Astrocyte of the spinal cord (primary cell): ENCODE data around the gene ARHGAP26.

Experiments
- DNase-seq: peaks from one replicate; pipeline ENCODE4 v3.0.0; 2011; ENCODE audit warnings: low read depth, low spot score
- H3K4me3 ChIP-seq: 2 replicates; pipeline ENCODE4 v1.5.1; 2011; ENCODE audit warnings: low read depth, mild to moderate bottlenecking, low read length, moderate library complexity
- CTCF ChIP-seq: IDR thresholded peaks from 2 replicates; pipeline ENCODE4 v1.5.1; 2012; ENCODE audit warnings: low read depth, mild to moderate bottlenecking, low read length, inconsistent platforms
- in situ Hi-C: cut with HindIII; loops from 2 replicates; pipeline ENCODE4 v1.10.0; 2017; ENCODE audit warnings: low sequenced_read_pairs

ARHGAP26 gene

DNA sequence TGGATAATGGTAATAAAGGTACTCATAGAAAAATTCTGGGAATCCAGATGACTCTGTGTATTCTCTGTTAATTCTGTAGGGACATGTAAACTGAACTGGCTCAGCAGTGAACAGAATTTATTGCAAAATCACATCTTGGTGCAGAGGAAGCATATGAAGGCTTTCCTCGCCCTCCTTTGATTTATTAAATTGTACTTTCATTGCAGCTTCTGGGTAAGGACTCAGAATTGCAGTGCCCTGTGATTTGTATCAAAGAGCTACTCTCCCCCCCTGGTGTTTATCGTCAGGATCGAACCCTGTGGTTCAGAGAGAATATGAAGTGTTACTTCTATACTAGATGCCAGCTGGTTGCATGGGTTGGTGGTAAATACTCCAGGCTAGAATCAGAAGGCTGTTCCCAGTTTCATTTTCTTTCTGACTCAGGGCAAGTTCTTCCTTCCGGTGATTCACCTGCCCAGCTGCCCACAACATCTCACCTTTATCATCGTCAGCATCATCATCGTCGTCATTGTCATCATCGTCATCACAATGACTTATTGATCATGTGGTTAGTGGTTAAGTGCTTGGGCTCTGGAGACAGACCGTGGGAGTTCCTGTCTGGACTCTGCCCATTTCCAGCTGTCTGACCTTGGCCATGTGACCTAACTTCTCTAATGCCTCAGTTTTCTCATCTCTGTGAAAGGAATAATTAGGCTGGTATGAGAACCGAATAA is 238.8 kb downstream of the ARHGAP26 start:
- peak; percentile 95 for DNase-seq
- in situ Hi-C loops, result no loop called here
- H3K4me3 ChIP-seq, result no peak overlapping the region
- no peak for TF ChIP-seq CTCF

- in situ Hi-C loops, result no loop called here
- no peak for TF ChIP-seq CTCF
- H3K4me3 ChIP-seq, result no peak overlapping the region
- no peak for DNase-seq
Measured at GRCh38 chr5:143010351-143010750, 240.2 kb downstream of the ARHGAP26 start.

DNA sequence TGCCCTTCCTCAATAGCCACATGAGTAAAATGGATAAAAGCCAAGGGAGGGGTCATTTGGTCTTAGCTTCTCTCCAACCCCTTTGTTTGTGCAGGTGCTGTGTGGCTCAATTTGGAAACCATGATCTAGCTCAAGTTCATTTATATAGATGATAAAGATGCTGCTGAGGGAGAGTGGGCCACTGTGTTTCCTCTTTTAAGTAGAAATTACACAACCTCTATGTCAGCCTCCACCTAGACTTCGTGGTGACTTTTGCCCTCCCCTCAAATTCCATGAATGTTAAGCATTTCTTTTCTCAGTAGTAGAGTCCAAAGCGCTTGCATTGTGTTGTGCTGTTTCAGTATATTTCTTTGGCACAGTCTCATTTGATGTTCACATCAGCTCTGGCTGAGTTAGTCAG is 241.4 kb downstream of the ARHGAP26 start:
- in situ Hi-C loops, result no loop called here
- H3K4me3 ChIP-seq, result no peak overlapping the region
- DNase-seq, result peak; percentile 84
- TF ChIP-seq CTCF, result no peak

GRCh38 chr5:143013176-143013891 is 243.2 kb downstream of the ARHGAP26 start:
- DNase-seq, result no peak
- TF ChIP-seq CTCF, result no peak
- in situ Hi-C loops, result no loop called here
- no peak overlapping the region for H3K4me3 ChIP-seq

- no peak for DNase-seq
- H3K4me3 ChIP-seq, result no peak overlapping the region
- TF ChIP-seq CTCF, result peak; percentile 51
- in situ Hi-C loops, result no loop called here
Measured at GRCh38 chr5:143014017-143014651, 244.0 kb downstream of the ARHGAP26 start.

DNA sequence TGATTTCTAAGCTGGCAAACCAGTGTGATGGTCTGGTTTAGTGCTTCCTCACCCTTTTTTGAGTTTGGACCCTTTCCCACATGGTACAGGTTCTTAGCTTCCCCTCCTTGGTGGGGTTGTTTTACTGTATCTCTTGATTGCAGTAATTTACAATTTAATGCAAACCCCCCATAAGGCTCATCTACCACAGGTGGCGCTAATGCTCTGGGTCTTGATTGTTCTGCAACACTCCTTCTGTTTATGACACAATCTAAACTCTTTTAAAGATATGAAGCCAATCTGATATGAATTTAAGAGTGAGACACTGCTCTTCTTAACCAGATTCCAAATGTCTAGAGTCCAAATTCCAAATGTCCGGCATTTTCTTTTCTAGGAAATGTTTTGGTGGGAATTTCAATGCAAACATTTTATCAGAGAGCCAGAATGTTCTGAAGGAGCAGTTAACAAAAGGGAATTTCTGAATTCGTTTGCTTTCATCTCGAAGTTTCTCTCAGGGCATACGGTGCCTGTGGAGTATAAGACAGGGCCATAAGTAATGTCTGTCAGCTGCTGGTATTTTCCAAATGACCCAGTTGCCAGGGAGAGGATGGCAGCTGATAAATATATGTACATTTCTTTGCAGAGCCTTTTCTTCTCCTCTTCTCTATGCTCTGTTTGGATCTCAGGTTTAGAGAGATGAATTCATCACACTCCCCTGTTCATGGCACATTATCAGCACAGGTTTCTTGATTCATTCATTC is 246.8 kb downstream of the ARHGAP26 start:
- DNase-seq, result peak; percentile 71
- in situ Hi-C loops, result no loop called here
- peak; percentile 76 for TF ChIP-seq CTCF
- no peak overlapping the region for H3K4me3 ChIP-seq
